ENCODE results near the gene MT2A.
"Not testable (repeated sequence)": the region's sequence is repeated elsewhere in the genome, so short reads cannot be mapped to it uniquely, and the experiment has no call there.

The MT2A gene

GRCh38 chr16:56571525-56571924 is 36.9 kb upstream of the MT2A start:
- H3K4me3 ChIP-seq (ENCODE audit: low read depth, low read length): no peak overlapping the region
- DNase-seq (ENCODE audit: low read depth): no peak
- no peak for TF ChIP-seq CTCF (conservative IDR thresholded peaks at IDR 0.05; ENCODE audit: low read depth, low read length)

GRCh38 chr16:56574625-56575024 is 33.8 kb upstream of the MT2A start:
- no peak for TF ChIP-seq CTCF (conservative IDR thresholded peaks at IDR 0.05; ENCODE audit: low read depth, low read length)
- H3K4me3 ChIP-seq (ENCODE audit: low read depth, low read length): no peak overlapping the region
- DNase-seq (ENCODE audit: low read depth): no peak

DNA sequence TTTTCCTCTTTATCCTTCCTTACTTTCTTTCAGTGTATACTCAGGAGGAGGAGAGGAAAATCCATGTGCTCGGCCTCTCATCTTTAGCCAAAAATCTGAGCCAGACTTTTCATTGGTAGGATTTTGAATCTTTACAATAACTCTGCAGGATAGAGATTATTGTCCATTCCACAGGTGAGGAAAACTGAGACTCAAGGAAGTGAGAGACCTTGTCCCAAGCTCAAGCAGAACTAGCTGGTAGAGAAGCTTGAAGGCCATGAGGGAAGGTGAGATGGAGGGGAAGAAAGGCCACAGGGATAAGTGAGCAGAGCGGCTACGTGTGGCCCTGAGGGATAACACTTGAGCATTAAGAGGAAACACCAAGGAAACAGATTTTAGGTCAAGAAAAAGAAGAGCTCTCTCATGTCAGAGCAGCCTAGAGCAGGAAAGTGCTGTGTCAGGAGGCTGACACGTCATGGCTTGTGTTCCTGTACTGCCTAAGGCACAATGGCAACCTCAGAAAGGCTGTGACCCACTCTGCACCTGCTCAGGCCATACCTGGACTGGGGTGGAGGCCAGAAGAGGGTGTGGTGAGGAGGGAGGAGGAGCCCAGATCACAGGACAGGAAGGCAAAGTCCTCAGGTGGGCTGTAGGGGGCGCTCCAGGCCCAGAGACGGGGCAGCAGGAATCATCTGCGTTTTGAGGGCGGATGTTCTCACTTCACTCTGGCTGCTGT is 31.6 kb upstream of the MT2A start:
- peak; percentile 78 for DNase-seq (ENCODE audit: low read depth)
- no peak overlapping the region for H3K4me3 ChIP-seq (ENCODE audit: low read depth, low read length)
- TF ChIP-seq CTCF (conservative IDR thresholded peaks at IDR 0.05; ENCODE audit: low read depth, low read length): peak; percentile 92

GRCh38 chr16:56577300-56577625 is 31.1 kb upstream of the MT2A start:
- DNase-seq (ENCODE audit: low read depth): no peak
- no peak for TF ChIP-seq CTCF (conservative IDR thresholded peaks at IDR 0.05; ENCODE audit: low read depth, low read length)
- no peak overlapping the region for H3K4me3 ChIP-seq (ENCODE audit: low read depth, low read length)

- no peak overlapping the region for H3K4me3 ChIP-seq (ENCODE audit: low read depth, low read length)
- no peak for TF ChIP-seq CTCF (conservative IDR thresholded peaks at IDR 0.05; ENCODE audit: low read depth, low read length)
- no peak for DNase-seq (ENCODE audit: low read depth)
These were observed 27.9 kb upstream of the MT2A start for GRCh38 chr16:56580391-56581048.

GRCh38 chr16:56582911-56583310 is 25.5 kb upstream of the MT2A start:
- not testable (repeated sequence) for DNase-seq (ENCODE audit: low read depth)

DNA sequence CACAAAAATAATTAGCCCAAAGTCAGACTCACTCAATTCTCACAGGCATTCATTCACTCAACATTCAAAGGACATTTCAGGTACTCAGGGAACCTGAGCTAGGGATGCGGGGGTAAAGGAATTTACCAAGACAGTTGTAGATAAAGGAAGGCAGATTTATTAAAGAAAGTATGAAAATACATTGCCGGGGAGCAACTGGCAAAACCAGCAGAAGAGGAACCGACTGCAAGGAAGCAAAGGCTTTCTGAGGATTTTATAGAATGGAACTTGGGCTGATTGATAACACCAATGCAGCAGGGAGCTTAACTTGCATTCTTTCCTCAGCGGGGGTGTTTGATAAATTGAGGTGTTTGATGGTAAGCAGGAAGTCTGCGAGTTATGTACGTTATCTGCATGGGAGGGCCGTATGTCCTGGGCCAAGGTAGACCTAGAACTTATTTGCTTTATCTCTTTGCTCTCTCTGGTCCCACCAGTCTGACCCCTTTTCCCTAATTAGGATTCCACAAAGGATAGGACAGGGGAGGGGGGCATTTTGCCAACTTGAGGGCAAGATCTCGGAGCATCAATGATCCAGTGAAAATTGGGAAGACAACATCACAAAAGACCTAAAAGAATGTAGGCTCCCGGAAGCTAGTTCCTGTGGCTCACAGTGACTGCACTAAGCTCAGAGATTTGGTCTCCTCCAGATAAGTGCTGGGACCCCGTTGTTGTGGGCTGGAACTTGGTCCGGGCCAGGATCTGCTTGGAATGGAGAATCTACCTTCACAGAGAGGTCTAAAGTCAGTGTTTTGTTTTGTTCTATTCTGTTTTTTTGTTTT is 24.8 kb upstream of the MT2A start:
- no peak overlapping the region for H3K4me3 ChIP-seq (ENCODE audit: low read depth, low read length)
- no peak for DNase-seq (ENCODE audit: low read depth)
- TF ChIP-seq CTCF (conservative IDR thresholded peaks at IDR 0.05; ENCODE audit: low read depth, low read length): no peak

More at GRCh38 chr16:56582911-56583310, 25.5 kb upstream of the MT2A start:
- not testable (repeated sequence) for H3K4me3 ChIP-seq (ENCODE audit: low read depth, low read length)

Measured in choroid plexus epithelial cell (primary cell).